Left renal cortex interstitium (tissue), 4 donors: ENCODE data around the gene SLC47A1. TPM values are rescaled to one million over a fixed set of nuclear protein-coding genes. Genes with fewer than 3 reads are reported as not detected.
"Not testable (repeated sequence)": the region's sequence is repeated elsewhere in the genome, so short reads cannot be mapped to it uniquely, and the experiment has no call there.

Experiments
- DNase-seq, 4 donors: peaks; one replicate each; pipeline ENCODE4 v3.0.0-alpha.2; 2013; ENCODE audit warnings: low read depth in 4 of 4, low spot score in 2 of 4, missing footprints in 1 of 4
- polyA plus RNA-seq, 4 donors: library from polyadenylated mRNA; unstranded; fragments of 120-200 nt; gene quantifications; one replicate each; pipeline ENCODE4 v1.2.1, GENCODE V29; 2013; ENCODE audit not compliant: insufficient read length in 4 of 4

Gene SLC47A1
- polyA plus RNA-seq, 4 donors = 16.6 to 27.3 (median 21.5) TPM

GRCh38 chr17:19519388-19520291 is 14.0 kb upstream of the SLC47A1 start:
- not testable (repeated sequence) for DNase-seq

GRCh38 chr17:19520641-19521040 is 13.0 kb upstream of the SLC47A1 start:
- DNase-seq = no peak

- DNase-seq = no peak
Observed at GRCh38 chr17:19523690-19524089, 10.0 kb upstream of the SLC47A1 start.

GRCh38 chr17:19526950-19527349 is 6.7 kb upstream of the SLC47A1 start:
- DNase-seq = not testable (repeated sequence)

DNA sequence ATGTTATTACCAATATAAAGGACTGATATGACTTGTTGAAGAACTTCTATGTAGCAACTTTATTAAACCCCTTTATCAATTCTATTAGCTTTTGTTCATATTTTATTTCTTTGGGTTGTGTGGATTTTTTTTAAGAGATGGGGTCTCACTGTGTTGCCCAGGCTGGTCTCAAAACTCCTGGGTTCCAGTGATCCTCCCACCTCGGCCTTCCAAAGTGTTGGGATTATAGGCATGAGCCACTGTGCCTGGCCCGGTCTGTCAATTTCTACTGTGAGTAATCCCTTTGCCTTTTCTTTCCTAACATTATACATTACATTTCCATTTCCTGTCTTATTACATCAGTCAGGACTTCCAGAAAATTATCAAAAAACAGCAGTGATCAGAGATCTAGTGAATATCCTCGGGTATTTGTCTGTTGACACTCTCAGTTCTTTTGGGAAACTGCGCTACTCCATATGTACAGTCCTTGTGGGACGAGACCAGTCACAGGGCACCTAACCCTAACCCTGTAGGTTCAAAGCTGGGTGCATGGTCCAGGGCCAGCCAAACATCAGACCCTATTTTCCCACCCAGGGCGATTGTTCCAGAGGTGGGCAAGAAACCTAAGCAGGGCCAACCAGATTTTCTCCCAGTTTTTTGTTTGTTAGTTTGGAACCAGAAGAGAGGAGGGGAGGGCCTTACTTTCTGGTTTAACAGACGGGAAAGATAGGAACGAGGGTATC is 1.7 kb upstream of the SLC47A1 start:
- no peak for DNase-seq

GRCh38 chr17:19533036-19533717 is 477 bp upstream of the SLC47A1 start:
- no peak for DNase-seq

DNA sequence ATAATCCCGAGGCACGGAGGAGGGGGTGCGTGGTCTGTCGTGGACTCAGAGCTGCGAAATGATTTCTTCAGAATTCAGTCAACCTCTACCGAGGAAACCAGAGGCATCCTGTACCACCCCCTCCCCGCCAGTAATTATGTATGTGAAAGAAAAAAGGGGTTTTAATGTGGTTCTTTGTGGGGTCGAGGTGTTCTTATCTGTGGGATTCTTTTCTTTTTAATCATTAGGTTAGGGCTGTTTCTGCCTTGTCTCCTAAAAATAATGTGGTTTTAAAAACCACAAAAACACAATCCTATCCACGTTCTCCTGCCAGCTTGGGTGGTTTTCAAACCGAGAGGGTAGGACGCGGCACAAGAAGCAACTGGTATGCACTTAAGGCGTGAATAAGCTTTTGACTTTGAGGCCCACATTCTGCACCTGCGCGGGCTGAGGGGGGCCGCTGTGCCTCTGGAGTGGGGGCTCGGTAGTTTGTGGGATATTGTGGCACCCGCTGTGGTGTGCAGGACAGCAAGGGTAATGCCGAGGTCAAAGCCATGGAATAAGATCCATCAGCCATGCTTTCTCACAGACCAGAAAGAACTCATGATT is 1.0 kb downstream of the SLC47A1 start:
- DNase-seq = no peak

- no peak for DNase-seq
Observed at GRCh38 chr17:19537111-19537510, 3.5 kb downstream of the SLC47A1 start.

DNA sequence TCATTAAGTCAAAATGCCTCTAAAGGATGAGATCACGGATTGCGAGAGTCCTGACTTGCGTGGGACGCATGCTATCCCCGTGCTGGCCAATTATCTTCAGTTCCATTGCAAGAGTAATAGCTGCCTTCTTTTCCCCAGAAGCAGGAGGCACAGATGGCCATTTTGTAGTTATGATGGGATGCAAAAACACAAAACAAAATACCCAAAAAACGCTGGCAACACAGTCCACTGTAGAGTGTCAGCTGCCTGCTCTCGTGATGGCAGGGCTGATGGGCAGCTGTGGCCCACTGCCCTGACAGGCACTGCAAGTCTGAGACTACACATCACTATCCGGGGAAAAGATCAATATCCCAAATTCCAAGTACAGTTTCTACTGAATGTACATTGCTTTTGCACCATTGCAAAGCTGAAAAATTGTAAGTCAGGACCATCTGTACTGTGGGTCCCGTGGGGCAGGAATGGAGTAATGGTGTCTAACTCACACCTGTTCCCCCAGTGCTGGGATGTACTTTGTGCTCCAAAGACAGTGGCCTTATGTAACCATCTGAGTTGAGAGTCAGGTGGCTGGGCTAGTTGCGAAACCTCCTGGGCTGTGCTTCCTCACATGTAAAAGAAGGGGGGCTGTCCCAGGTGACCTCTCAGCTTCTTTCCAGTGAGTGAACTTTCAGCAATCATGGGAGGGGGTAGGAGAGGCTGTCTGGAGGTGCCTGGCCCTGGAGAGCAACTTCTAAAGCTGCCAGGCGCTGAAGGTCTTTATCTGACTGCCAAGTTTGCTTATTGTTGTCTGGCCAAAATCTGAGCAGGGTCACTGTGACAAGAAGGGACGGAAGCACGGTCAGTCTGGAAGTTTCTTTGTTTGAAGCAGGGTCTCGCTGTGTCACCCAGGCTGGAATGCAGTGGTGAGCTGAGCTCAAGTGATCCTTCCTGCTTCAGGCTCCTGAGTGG is 4.7 kb downstream of the SLC47A1 start:
- no peak for DNase-seq

GRCh38 chr17:19539040-19539399 is 5.4 kb downstream of the SLC47A1 start:
- no peak for DNase-seq

- DNase-seq = no peak
Observed at GRCh38 chr17:19539841-19540311, 6.2 kb downstream of the SLC47A1 start.

- DNase-seq = no peak
Observed at GRCh38 chr17:19540706-19541370, 7.2 kb downstream of the SLC47A1 start.

GRCh38 chr17:19541445-19541844 is 7.8 kb downstream of the SLC47A1 start:
- no peak for DNase-seq

- no peak for DNase-seq
Observed at GRCh38 chr17:19542247-19542646, 8.6 kb downstream of the SLC47A1 start.

DNA sequence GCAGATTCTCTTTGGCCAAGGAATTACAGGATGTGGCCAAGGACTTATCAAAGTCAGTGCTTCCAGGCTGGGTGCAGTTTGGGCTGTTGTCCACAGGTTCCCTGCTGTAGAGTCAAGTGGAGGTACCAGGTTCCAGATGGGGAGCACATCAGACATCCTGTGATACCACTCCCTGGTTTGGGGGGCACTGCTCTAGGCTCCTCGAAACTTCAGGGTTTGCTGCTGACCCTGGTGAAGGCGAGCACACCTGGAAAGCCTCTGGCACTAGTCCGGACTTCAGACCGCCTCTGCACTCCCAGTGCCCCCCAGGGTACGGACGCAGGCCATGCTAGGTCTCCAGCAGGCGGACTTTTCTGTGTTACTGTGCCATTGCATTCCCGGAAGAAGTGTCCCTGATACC is 10.7 kb downstream of the SLC47A1 start:
- DNase-seq = no peak

- no peak for DNase-seq
Observed at GRCh38 chr17:19546289-19547065, 12.8 kb downstream of the SLC47A1 start.

GRCh38 chr17:19549746-19550623 is 16.3 kb downstream of the SLC47A1 start:
- DNase-seq = peak in 1 of 4 donors; percentile 34
